ENCODE results near the gene AHSG.
"Not testable (repeated sequence)": the region's sequence is repeated elsewhere in the genome, so short reads cannot be mapped to it uniquely, and the experiment has no call there.

The AHSG gene

GRCh38 chr3:186612721-186613636 is at the start of gene AHSG:
Gene AHSG, plus strand, starts transcription at chr3:186613060. Its CDS starts 82 bp downstream, at chr3:186613142.
- no peak within 1 kb of the TSS for H3K4me3 ChIP-seq (ENCODE audit: control insufficient read depth, low read depth, low read length)
- no peak for TF ChIP-seq CTCF (conservative IDR thresholded peaks at IDR 0.05; ENCODE audit: control insufficient read depth, insufficient read depth, low read depth, low read length)
- no peak for DNase-seq (ENCODE audit: low read depth)

- no peak for DNase-seq (ENCODE audit: low read depth)
- TF ChIP-seq CTCF (conservative IDR thresholded peaks at IDR 0.05; ENCODE audit: control insufficient read depth, insufficient read depth, low read depth, low read length): no peak
- no peak overlapping the region for H3K4me3 ChIP-seq (ENCODE audit: control insufficient read depth, low read depth, low read length)
Observed at GRCh38 chr3:186564586-186564985, 48.3 kb upstream of the AHSG start.

GRCh38 chr3:186566772-186567071 is 46.1 kb upstream of the AHSG start:
- no peak for DNase-seq (ENCODE audit: low read depth)
- no peak for TF ChIP-seq CTCF (conservative IDR thresholded peaks at IDR 0.05; ENCODE audit: control insufficient read depth, insufficient read depth, low read depth, low read length)
- peak overlapping the region; percentile 96 for H3K4me3 ChIP-seq (ENCODE audit: control insufficient read depth, low read depth, low read length)

GRCh38 chr3:186567072-186567921 is 45.6 kb upstream of the AHSG start, which contains the start of gene TBCCD1:
Gene TBCCD1, minus strand, starts transcription at chr3:186567339. Its CDS starts 3,010 bp downstream, at chr3:186564329.
- peak; percentile 84 for DNase-seq (ENCODE audit: low read depth)
- no peak for TF ChIP-seq CTCF (conservative IDR thresholded peaks at IDR 0.05; ENCODE audit: control insufficient read depth, insufficient read depth, low read depth, low read length)
- peak within 1 kb of the TSS; percentile 96 for H3K4me3 ChIP-seq (ENCODE audit: control insufficient read depth, low read depth, low read length)

- DNase-seq (ENCODE audit: low read depth): not testable (repeated sequence)
- peak overlapping the region; percentile 94 for H3K4me3 ChIP-seq (ENCODE audit: control insufficient read depth, low read depth, low read length)
Observed at GRCh38 chr3:186569361-186569760, 43.5 kb upstream of the AHSG start.

GRCh38 chr3:186569779-186570095 is 43.1 kb upstream of the AHSG start:
- no peak for TF ChIP-seq CTCF (conservative IDR thresholded peaks at IDR 0.05; ENCODE audit: control insufficient read depth, insufficient read depth, low read depth, low read length)
- DNase-seq (ENCODE audit: low read depth): no peak

More at GRCh38 chr3:186569779-186570095, 43.1 kb upstream of the AHSG start:
- H3K4me3 ChIP-seq (ENCODE audit: control insufficient read depth, low read depth, low read length): peak overlapping the region; percentile 94

Data from fibroblast of mammary gland (primary cell).